HG02798 (cell line): ENCODE data around the gene ESR2.
"Not testable (repeated sequence)": the region's sequence is repeated elsewhere in the genome, so short reads cannot be mapped to it uniquely, and the experiment has no call there.

Experiments
- ATAC-seq: cut with Tn5 transposase; IDR thresholded peaks from one replicate; pipeline ENCODE4 v1.9.1; 2021; ENCODE audit warnings: mild to moderate bottlenecking; ENCODE audit not compliant: unreplicated experiment, poor library complexity

Gene ESR2

GRCh38 chr14:64293976-64294671 is at the start of gene ESR2:
ESR2 (minus strand) TSS chr14:64294371; CDS start chr14:64282985, 11,386 bp downstream.
- peak; percentile 36 for ATAC-seq

GRCh38 chr14:64340560-64341196 is 46.5 kb upstream of the ESR2 start:
- ATAC-seq, result no peak

- ATAC-seq, result peak; percentile 95
Observed at GRCh38 chr14:64338616-64339316, 44.6 kb upstream of the ESR2 start.

DNA sequence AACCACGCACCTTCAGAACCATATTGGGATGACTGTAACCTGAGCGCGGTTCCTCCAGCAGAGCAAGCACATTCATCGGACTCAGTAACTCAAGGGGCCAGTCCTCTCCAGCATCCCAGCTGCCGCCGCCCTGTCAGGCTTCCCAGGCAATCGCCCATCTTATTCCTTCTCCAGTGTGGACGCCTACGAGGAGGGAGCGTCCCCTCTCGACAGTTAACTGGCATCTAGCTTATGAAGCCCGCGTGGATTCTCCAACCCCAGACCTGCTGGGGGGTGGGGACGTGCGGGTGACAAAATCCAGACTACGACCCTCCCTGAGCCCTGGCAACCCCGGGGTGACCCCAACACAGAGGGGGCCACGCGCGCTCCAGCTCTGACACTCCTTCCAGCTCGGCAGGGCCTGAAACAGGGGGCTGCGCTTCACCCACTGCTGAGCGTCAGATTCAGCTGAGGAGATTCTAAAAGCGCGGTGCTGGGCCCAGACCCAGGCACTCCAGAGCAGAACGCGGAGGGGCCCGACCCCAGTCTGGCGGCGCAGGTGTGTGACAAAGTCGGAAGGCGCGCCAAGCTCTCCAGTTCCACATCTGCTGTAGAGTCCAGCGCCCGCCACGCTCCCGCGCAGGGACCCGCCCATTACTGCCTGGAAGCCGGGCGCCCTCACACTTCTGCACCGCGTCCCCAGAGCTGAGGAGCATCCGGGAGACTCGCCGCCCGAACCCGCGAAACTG is 43.9 kb upstream of the ESR2 start:
- ATAC-seq, result peak; percentile 62

DNA sequence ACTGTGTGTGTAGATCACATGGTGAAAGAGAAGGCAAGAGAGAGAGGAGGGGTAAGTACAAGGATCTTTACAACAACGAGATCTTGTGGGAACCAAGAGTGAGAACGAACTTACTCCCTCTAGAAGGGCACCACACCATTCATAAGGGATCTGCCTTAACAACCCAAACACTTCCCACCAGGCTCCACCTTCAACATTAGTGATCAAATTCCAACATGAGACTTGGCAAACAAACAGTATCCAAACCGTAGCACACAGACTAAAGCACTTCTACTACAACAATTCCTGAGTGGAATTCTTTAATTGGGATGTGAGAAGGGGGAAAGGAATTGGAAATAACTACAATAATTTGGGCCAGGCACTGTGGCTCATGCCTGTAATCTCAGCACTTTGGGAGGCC is 35.0 kb upstream of the ESR2 start:
- ATAC-seq, result no peak

DNA sequence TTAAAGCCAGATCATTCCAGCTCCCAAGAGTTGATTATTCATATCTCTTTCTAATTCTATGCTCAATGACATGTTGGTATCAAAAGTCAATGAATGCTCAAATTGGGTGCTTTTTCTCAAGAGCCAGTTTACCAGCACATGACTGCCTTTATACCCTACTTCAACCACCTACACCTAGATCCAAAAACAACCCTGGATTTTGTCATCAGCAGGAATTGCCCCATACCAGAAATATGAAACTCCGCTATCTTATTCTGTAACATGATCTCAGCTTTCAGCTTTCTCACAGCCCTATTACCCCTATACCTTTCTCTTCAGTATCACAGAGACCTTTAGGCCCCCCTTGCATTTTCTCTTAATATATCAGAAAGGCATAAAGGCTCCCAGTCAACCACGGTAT is 32.3 kb upstream of the ESR2 start:
- no peak for ATAC-seq

DNA sequence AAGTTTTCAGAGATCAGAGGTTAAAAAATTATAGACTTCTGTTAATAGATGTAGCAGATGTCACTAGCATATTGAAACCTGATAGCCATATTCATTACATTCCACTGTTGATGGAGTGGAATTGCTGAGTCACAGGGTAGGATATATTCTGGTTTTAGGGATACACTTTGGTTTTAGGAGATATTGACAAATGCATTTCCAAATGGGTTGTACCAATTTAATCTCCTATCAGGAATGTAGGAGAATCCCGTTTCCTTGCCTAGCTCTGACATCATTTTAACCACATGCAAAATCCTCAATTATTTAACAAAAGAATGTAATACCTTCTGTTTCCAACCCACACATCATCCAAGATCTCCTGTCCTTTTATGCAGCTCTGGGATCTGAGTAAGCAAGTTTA is 30.7 kb upstream of the ESR2 start:
- no peak for ATAC-seq

GRCh38 chr14:64324461-64324860 is 30.3 kb upstream of the ESR2 start:
- ATAC-seq, result no peak

GRCh38 chr14:64320362-64320761 is 26.2 kb upstream of the ESR2 start:
- ATAC-seq, result not testable (repeated sequence)

GRCh38 chr14:64318695-64319094 is 24.5 kb upstream of the ESR2 start:
- not testable (repeated sequence) for ATAC-seq

GRCh38 chr14:64303471-64303917 is 9.3 kb upstream of the ESR2 start:
- ATAC-seq, result no peak

- no peak for ATAC-seq
Observed at GRCh38 chr14:64298773-64299172, 4.6 kb upstream of the ESR2 start.

GRCh38 chr14:64296561-64296960 is 2.4 kb upstream of the ESR2 start:
- ATAC-seq, result no peak

DNA sequence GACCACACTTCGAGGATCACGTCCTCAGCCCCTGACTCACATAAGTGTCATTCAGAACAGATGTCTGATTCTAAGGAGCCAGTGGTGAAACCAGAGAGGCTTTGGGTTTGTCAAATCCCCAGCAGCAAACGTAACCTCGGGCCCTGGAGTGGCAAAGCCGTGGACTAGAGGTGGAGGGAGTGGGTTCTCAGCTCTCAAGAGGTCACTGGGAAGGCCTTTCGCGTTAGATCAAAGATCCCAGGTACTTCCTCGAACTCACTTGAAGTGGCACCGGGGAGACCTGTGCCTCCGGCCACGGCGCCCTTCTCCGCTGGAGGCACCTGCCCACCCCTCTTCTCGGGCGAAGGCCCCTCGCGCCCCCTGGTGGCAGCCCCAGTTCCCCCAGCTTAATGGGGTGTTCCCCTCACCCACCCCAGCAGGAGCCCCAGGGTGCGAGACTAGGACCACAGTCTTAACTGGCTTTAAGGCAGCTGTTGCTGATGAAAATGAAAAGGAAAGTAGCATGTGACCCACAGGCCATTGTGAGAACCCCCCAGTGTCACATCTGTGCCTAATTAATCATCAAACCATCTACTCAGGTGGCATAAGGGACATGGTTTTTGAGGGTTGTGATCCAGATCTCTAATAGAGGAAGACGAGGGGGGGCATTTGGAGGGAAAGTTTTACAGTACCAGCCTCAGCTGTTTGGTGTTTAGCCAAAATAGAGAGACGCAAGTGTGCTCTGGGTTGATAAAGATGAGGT is 672 bp upstream of the ESR2 start:
- ATAC-seq, result peak; percentile 88

DNA sequence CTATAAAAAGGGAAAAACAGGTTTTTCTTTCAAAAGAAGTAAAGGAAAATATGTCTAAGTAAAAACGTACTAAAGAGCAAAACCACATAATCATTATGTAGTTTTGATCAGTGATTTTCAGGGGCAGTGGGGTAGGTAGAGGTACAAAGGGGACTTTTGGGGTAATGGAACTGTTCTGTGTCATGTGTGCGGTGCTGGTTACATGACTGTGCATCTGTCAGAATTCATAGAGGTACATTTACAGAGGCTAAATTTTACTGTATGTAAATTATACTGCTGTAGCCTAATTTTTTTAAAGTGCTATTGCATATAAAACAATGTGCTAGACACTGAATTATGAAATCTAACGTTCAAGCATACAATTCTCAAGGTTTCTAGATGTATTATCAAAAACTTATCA is 2.0 kb downstream of the ESR2 start:
- no peak for ATAC-seq

- ATAC-seq, result no peak
Observed at GRCh38 chr14:64289571-64289970, 4.6 kb downstream of the ESR2 start.

DNA sequence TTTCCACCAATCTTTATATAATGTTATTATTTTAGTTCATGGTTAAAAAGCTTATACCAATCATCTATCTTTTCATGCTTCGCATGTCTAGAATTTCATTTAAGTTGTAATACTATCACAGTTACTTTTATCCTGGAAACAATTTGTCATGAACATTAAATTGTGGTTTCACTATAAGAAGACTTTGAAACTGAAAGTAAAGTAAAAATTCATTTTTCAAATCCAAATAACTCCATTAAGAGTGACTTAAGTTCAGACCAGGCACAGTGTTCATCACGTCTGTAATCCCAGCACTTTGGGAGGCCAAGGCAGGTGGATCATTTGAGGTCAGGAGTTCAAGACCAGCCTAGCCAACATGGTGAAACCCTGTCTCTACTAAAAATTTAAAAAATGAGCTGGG is 12.4 kb downstream of the ESR2 start:
- ATAC-seq, result no peak

DNA sequence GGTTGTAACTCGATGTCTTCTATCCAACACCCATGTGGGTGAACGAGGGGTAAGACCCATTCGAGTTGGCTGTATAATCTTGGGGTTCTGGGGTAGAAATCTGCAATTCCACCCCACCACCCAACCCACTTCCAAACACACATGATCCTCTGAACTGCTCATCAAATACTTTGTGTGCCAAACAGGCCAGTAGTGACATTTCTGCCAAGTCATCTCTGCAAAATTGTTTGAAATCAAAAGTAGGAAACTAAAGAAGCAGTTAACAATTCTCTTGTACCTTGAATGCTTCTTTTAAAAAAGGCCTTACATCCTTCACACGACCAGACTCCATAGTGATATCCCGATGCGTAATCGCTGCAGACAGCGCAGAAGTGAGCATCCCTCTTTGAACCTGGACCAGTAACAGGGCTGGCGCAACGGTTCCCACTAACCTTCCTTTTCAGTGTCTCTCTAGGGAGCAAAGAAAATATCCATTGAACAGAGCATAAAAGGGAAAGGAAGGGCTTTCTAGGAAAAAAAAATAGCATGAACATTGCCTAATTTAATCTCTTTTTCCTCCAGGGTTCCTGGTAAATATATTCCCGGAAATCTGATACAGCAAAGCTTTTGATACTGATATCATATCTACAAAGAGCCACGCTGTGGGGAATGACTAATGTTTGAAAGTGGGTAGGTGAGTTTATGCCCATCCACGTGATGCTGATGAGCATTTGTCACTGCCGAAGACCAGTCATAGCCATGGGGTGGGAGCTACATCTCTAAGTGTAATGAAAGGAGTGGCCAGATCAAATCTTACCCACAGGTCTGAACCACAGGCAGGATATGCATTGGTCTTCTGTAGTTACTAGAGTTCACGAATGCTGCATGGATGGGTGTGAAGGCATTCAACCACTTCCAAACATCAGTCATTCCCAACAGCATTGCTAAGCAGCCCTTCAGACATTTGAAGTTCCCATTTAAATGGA is 14.2 kb downstream of the ESR2 start:
- ATAC-seq, result no peak

GRCh38 chr14:64278458-64278857 is 15.7 kb downstream of the ESR2 start:
- no peak for ATAC-seq
